BLaER1 (cell line): ENCODE data around the gene USP28.

ENCODE experiments used
- H3K27ac ChIP-seq: shearing (Covaris generic); formaldehyde crosslinking; 2 replicates; pipeline ENCODE4 v1.8.1; 2022
- H3K27me3 ChIP-seq: shearing (Covaris generic); formaldehyde crosslinking; 2 replicates; pipeline ENCODE4 v1.8.1; 2022
- H3K36me3 ChIP-seq: shearing (Covaris generic); formaldehyde crosslinking; 2 replicates; pipeline ENCODE4 v1.8.1; 2022
- H3K4me1 ChIP-seq: shearing (Covaris generic); formaldehyde crosslinking; 2 replicates; pipeline ENCODE4 v1.8.1; 2022
- H3K4me2 ChIP-seq: shearing (Covaris generic); formaldehyde crosslinking; 2 replicates; pipeline ENCODE4 v1.8.1; 2022
- H3K4me3 ChIP-seq: shearing (Covaris generic); formaldehyde crosslinking; 2 replicates; pipeline ENCODE4 v1.8.1; 2022
- H3K9ac ChIP-seq: shearing (Covaris generic); formaldehyde crosslinking; 2 replicates; pipeline ENCODE4 v1.8.1; 2022
- H3K9me3 ChIP-seq: shearing (Covaris generic); formaldehyde crosslinking; 2 replicates; pipeline ENCODE4 v1.8.1; 2022
- H4K20me1 ChIP-seq: shearing (Covaris generic); formaldehyde crosslinking; 2 replicates; pipeline ENCODE4 v1.8.1; 2022
- Cebpa-rat ChIP-seq: shearing (Covaris generic); IDR thresholded peaks from 2 replicates; pipeline ENCODE4 v1.8.1; 2022

USP28 gene

GRCh38 chr11:113847111-113847510 is 28.3 kb downstream of the USP28 start:
- Histone ChIP-seq H3K27ac (no peak overlapping the region), H3K4me2 (no peak overlapping the region), H3K4me3 (no peak overlapping the region), H3K9me3 (no peaks in the 10 kb centered on the region), H4K20me1 (peaks cover 5% of the 10 kb centered on the region; the same call in 1 of the 2 replicates), H3K36me3 (peaks cover 73% of the 10 kb centered on the region), H3K27me3 (no peaks in the 10 kb centered on the region), H3K9ac (no peak overlapping the region), H3K4me1 (no peaks in the 10 kb centered on the region; the same call in 1 of the 2 replicates)
- TF ChIP-seq Cebpa-rat: no peak

- H3K4me2 ChIP-seq: no peak overlapping the region
- no peaks in the 10 kb centered on the region for H3K4me1 ChIP-seq
- H4K20me1 ChIP-seq: no peaks in the 10 kb centered on the region
- no peak overlapping the region for H3K4me3 ChIP-seq
- H3K27ac ChIP-seq: no peak overlapping the region
- peaks cover 83% of the 10 kb centered on the region for H3K36me3 ChIP-seq
- no peaks in the 10 kb centered on the region for H3K9me3 ChIP-seq
- H3K9ac ChIP-seq: no peak overlapping the region
- TF ChIP-seq Cebpa-rat: no peak
- H3K27me3 ChIP-seq: no peaks in the 10 kb centered on the region
These were observed 33.7 kb downstream of the USP28 start for GRCh38 chr11:113841691-113842090.

- Histone ChIP-seq H4K20me1 (no peaks in the 10 kb centered on the region), H3K9me3 (no peaks in the 10 kb centered on the region), H3K36me3 (peaks cover 89% of the 10 kb centered on the region), H3K4me2 (no peak overlapping the region), H3K9ac (no peak overlapping the region), H3K27ac (no peak overlapping the region), H3K4me3 (no peak overlapping the region), H3K4me1 (no peaks in the 10 kb centered on the region), H3K27me3 (no peaks in the 10 kb centered on the region)
- no peak for TF ChIP-seq Cebpa-rat
These were observed 34.3 kb downstream of the USP28 start for GRCh38 chr11:113840932-113841664.

GRCh38 chr11:113839842-113840241 is 35.5 kb downstream of the USP28 start:
- Histone ChIP-seq H3K4me2 (no peak overlapping the region), H3K4me3 (no peak overlapping the region), H4K20me1 (no peaks in the 10 kb centered on the region), H3K9ac (no peak overlapping the region), H3K36me3 (peaks cover 88% of the 10 kb centered on the region), H3K4me1 (no peaks in the 10 kb centered on the region), H3K9me3 (no peaks in the 10 kb centered on the region), H3K27ac (no peak overlapping the region), H3K27me3 (no peaks in the 10 kb centered on the region)
- no peak for TF ChIP-seq Cebpa-rat

- H3K9ac ChIP-seq: no peak overlapping the region
- H3K4me3 ChIP-seq: no peak overlapping the region
- H3K27me3 ChIP-seq: no peaks in the 10 kb centered on the region; the same call in 1 of the 2 replicates
- peaks cover 84% of the 10 kb centered on the region for H3K36me3 ChIP-seq
- no peak for TF ChIP-seq Cebpa-rat
- no peaks in the 10 kb centered on the region for H3K9me3 ChIP-seq
- H3K4me2 ChIP-seq: no peak overlapping the region
- H3K27ac ChIP-seq: no peak overlapping the region
- no peaks in the 10 kb centered on the region for H3K4me1 ChIP-seq
- H4K20me1 ChIP-seq: no peaks in the 10 kb centered on the region
These were observed 37.4 kb downstream of the USP28 start for GRCh38 chr11:113838005-113838404.

- no peak for TF ChIP-seq Cebpa-rat
- Histone ChIP-seq H3K4me2 (no peak overlapping the region), H3K9ac (no peak overlapping the region), H3K27me3 (no peaks in the 10 kb centered on the region; the same call in 1 of the 2 replicates), H3K9me3 (no peaks in the 10 kb centered on the region), H4K20me1 (no peaks in the 10 kb centered on the region), H3K36me3 (peaks cover 85% of the 10 kb centered on the region), H3K4me1 (no peaks in the 10 kb centered on the region), H3K4me3 (no peak overlapping the region), H3K27ac (no peak overlapping the region)
These were observed 40.1 kb downstream of the USP28 start for GRCh38 chr11:113835306-113835705.

GRCh38 chr11:113833151-113833550 is 42.2 kb downstream of the USP28 start:
- Histone ChIP-seq H3K9ac (no peak overlapping the region), H3K27me3 (no peaks in the 10 kb centered on the region; the same call in 1 of the 2 replicates), H3K27ac (no peak overlapping the region), H3K4me1 (no peaks in the 10 kb centered on the region), H3K4me2 (no peak overlapping the region), H4K20me1 (no peaks in the 10 kb centered on the region), H3K36me3 (peaks cover 83% of the 10 kb centered on the region), H3K4me3 (no peak overlapping the region), H3K9me3 (no peaks in the 10 kb centered on the region)
- TF ChIP-seq Cebpa-rat: no peak

- H3K4me2 ChIP-seq: no peak overlapping the region
- no peak for TF ChIP-seq Cebpa-rat
- no peaks in the 10 kb centered on the region; the same call in 1 of the 2 replicates for H3K27me3 ChIP-seq
- no peaks in the 10 kb centered on the region; the same call in 1 of the 2 replicates for H3K9me3 ChIP-seq
- H3K4me3 ChIP-seq: no peak overlapping the region
- H3K4me1 ChIP-seq: no peaks in the 10 kb centered on the region
- H3K27ac ChIP-seq: no peak overlapping the region
- H3K9ac ChIP-seq: no peak overlapping the region
- H3K36me3 ChIP-seq: peaks cover 82% of the 10 kb centered on the region
- H4K20me1 ChIP-seq: no peaks in the 10 kb centered on the region
These were observed 44.1 kb downstream of the USP28 start for GRCh38 chr11:113831314-113831713.

GRCh38 chr11:113829751-113830150 is 45.6 kb downstream of the USP28 start:
- H3K27ac ChIP-seq: no peak overlapping the region
- no peak for TF ChIP-seq Cebpa-rat
- H3K4me3 ChIP-seq: no peak overlapping the region
- H3K9me3 ChIP-seq: peaks cover 4% of the 10 kb centered on the region; the same call in 1 of the 2 replicates
- H3K36me3 ChIP-seq: peaks cover 84% of the 10 kb centered on the region
- H3K9ac ChIP-seq: no peak overlapping the region
- H3K4me1 ChIP-seq: no peaks in the 10 kb centered on the region
- no peak overlapping the region for H3K4me2 ChIP-seq
- no peaks in the 10 kb centered on the region for H4K20me1 ChIP-seq
- H3K27me3 ChIP-seq: no peaks in the 10 kb centered on the region; the same call in 1 of the 2 replicates

- no peak overlapping the region for H3K9ac ChIP-seq
- no peaks in the 10 kb centered on the region for H4K20me1 ChIP-seq
- no peak overlapping the region for H3K27ac ChIP-seq
- no peaks in the 10 kb centered on the region for H3K4me1 ChIP-seq
- H3K36me3 ChIP-seq: peaks cover 87% of the 10 kb centered on the region
- H3K4me3 ChIP-seq: no peak overlapping the region
- no peak overlapping the region for H3K4me2 ChIP-seq
- no peak for TF ChIP-seq Cebpa-rat
- H3K27me3 ChIP-seq: no peaks in the 10 kb centered on the region; the same call in 1 of the 2 replicates
- H3K9me3 ChIP-seq: peaks cover 4% of the 10 kb centered on the region; the same call in 1 of the 2 replicates
These were observed 47.2 kb downstream of the USP28 start for GRCh38 chr11:113828191-113828590.
